ENCODE results near the gene FRS3. TPM values are rescaled to one million over a fixed set of nuclear protein-coding genes. Genes with fewer than 3 reads are reported as not detected.
"Not testable (repeated sequence)": the region's sequence is repeated elsewhere in the genome, so short reads cannot be mapped to it uniquely, and the experiment has no call there.

FRS3 gene
- total RNA-seq, 1 donor from 2014 or later, result 6.7 TPM

DNA sequence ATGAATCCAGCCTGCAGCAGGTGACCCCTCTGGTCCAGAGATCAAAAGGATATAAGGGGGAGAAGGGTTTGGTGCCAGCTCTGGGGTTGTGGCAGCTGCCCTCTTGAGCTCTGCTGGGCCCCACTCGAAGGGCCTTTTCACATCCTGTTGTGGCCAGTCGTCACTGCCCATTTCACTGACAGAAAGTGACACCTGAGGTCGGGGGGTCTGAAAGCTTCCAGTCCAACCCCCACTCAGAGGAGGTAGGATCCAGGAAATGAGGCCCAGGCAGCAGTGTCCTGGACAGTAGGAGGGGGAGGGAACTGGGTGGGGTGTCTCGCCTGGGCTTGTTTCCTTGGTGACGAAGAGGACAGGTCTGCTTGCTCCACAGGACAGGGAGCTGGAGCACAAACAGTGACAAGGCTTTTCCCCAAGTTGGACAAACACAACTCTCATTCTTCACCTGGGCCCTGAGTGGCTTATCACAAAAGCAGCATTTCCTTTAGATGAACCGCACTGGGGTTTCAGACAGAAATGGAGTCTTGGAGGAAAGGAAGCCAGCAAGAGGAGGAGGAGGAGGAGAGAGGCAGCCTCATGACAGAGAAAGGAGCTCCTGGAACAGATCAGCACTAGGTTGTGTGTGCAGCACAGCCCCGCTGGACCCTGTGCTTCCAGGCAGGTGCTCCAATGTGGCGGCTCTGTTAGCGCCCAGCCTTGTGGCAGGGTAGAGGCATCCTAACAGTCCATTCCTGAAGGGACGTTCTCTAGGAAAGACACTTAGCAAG lies 11.0 kb downstream of the FRS3 start:
- DNase-seq, result no peak

DNA sequence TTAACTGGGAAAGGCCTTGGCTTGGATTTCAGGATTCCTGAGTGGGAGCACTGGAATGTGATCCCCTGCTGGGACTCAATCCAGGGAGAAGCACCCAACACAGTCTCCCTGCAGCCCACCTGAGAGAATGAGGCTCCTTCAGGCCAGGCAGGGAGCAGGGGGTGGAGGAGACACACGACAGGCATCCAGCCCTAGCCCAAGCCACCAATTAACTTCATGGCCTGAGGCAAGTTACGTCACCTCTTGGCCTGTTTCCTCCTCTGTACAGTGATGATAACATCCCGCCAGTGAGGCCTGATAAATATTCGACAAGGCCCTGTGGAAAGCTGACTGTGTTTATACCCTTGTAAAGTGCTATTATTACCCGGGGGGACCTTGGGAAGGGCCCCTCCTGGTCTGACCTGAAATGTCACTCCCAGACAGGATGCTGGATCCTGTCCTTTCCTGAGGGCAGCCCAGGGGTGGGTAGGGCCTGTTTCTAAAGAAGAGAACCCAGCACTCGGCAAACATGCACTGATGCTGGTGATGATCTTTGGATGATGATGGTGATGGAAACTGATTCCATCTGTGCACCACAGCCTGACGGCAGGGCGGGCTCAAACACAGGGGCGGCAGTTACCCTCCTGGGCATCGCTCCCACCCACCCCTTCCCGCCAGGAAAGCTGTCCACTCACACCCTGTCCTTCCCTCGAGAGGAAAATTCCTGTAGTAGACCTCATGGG lies 12.4 kb downstream of the FRS3 start:
- no peak for DNase-seq

DNA sequence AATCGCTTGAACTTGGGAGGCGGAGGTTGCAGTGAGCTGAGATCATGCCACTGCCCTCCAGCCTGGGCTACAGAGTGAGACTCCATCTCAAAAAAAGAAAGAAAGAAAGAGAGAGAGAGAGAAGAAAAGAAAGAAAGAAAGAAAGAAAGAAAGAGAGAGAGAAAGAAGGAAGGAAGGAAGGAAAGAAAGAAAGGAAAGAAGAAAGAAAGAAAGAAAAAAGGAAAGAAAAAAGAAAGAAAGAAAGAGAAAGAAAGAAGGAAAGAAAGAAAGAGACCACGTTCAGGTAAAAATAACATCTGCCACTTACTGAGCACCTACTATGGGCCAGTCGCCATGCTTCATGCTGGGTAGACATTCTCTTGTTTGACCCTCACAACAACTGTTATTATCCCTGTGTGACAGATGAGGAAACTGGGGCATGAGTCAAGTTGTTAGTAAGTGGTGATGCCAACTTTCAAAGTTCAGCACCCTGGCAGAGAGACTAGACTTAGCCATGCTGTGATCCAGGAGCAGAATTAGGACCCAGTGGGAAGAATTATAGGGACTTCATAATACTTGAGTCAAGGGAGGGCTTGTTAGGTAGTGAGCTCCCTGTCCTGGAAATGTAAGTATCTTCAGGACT lies 13.5 kb downstream of the FRS3 start:
- not testable (repeated sequence) for DNase-seq

DNA sequence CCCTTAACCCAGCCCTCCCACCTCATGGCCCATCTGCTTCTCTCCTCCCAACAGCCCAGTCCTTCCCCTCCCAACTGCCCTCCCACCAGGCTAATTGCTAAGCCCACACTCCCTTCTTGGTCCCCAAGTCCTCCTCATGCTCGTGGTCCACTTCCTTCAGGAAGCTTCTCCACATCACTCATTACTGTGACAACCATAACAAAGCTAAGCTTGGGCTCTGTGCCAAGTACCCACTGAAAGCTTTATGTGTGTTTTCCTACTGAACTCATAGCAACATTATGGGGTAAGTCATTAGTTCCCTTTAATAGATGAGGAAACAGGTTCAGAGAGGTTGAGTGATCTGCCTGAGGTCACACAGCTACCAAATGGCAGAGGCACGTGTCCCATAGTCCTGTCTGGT lies 16.2 kb downstream of the FRS3 start:
- no peak for DNase-seq

DNA sequence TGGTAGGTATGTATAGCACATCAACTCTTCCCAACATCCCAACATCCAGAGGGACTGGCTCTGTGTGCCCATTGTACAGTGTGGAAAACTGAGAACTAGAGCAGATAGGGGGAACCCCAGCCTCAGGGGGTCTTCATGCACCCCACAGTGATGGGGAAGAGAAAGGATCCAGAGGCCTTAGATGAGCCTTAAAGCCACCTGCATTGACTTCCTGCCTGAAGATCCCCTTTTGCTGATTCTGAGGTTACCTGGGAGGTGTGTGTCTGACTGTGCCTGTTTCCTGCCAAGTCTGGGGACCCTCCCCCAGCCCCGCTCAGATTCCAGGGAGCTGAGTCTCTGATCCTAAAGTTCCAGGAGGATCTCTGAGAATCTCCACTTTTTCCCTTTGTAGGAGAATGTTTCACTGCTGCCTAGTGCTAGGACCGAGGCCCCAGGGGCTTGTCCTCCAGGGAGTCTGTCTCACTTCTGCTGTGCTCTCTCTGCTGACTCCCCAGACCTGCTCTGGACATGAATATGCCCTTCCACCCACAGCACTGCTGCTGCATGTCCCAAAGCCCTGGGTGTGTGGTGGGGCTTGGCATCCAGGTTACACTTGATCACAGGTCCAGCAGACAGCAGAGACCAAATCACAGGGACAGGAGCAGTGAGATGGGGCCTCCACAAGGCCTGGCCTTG lies 19.7 kb downstream of the FRS3 start:
- DNase-seq, result no peak

DNA sequence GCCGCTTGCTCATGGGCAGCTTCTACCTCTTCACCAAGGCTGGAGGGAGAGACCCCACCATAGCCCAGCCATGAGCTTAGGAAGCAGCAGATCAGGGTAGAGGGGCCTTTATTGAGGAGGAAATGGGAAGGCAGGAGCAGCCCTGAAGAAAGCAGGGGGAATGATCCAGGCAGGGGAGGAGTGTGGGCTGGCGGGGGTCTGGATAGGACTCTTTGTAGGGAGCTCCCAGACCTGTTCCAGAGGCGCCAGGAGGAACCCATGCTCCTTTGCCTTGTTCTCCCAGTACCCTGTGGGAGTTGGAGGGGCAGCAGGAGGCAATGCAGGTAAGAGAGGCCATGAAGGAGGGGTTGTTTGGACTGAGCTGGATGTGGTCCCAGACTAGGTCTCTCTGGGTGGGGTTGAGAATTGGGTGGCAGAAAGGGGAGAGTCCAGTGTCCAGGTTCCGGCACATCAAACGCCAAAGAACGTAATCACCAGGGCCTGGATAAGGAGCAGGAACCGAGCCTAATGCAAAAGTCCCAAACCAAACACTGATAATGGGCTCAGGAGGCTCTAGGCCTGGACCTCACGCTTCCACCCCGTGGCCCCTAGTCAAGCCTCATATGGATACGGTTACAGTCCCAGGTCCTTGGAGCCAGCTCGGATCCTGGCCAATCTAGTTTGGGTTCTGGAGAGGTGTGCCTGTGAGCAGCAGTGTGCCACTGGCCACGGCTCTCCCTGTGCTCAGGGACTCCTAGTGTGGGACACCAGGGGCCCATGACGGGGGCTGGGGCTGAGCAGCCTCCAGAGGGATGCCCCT lies 20.4 kb downstream of the FRS3 start:
- no peak for DNase-seq

DNA sequence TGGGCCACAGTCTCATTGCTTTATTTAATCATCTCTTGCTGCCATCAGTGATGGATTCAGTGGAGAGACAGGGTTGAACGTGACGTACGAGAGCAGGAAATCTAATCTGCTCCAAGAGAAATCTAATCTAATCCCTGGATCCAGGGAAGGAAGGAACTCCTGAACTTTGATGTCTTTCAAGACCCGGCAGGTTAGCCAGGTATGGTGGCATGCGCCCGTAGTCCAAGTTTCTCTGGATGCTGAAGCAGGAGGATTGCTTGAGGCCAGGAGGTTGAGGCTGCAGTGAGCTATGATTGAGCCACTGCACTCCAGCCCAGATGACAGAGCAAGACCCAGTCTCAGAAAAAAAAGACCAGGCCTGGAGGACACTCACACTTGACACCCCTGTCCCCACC lies 21.1 kb downstream of the FRS3 start:
- no peak for DNase-seq

DNA sequence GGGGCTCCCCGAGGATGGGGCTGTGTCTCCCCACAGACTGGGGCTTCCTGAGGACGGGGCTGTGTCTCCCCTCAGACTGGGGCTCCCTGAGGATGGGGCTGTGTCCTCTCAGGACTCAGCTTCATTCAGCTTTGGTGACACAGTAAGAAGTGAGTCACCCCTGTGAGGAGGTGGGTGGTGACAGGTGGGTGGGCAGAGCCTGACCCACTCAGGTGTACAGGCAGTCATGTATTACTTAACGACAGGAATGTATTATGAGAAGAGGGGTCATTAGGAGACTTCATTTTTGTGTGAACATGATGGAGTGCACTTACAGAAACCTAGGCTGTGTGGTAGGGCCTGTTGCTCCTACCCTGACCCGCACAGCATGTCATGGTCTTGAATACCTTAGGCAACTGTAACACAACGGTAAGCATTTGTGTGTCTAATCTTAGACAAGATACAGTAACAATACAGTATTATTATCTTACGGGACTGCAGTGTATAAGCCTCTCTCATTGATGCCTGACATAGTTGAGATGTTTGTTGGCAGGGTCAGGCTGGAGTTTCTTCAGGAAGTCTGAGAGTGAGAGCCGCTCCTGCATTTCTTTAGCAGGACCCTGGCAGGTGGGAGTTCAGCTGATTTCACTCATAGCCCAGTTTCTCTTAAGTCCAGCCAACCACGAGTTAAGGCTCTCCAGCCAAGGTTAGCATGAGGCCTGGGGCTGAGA lies 21.6 kb downstream of the FRS3 start:
- no peak for DNase-seq

DNA sequence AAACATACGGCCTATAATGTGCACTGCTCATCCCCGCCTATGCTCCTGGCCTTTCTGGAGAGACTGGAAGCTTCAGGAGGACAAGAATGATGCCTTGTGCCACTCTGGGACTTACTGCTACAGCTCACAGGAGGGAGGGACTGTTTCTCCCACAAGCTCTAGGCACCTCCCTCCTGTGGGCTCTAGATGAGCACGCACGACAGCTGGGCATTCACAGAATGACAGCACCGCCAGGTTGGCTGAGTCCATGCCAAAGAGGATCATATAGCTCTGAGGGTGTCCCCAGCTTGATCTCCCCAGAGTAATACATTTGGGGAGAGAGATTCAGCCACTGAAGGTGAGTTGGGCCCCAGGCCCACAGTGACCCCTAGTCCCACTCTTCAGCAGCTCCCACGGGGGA lies 22.4 kb downstream of the FRS3 start:
- no peak for DNase-seq

DNA sequence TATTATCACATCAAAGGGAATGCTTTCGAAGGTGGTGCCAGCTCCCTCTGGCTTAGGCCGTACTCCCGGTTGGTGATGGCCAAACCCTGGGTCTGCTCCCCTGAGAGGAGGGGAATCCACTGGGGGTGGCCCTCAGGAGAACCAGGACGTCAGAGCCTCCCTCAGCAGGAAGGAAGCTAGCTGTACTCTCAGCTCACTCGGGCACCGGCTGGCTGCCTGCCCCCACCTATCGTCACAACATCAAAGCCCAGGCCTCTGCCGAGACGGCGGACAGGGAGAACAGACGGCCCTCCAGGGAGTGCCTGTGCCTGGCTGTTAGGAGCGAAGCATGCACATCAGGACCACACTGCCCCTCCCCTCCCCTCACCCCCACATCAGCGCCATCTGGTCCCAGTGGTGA lies 23.3 kb downstream of the FRS3 start:
- no peak for DNase-seq

DNA sequence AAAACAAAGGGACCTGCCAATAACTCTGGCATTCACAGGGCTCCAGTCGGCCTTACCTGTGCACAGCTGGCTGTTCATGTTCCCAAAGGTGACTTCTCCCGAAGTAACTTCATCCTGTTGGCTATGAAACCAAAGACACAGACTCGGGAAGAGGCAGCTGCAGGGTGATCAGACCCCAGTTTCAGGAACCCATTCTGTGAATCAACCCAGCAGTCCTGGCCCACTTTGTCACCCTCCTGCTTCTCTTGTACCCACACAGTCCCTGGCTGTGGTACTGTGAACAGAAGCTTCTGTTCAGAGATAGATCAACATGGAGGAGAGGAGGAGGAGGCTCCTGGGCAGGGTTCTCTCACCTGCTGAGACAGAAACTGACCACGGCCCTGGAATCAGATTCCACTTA lies 23.8 kb downstream of the FRS3 start:
- DNase-seq, result no peak

DNA sequence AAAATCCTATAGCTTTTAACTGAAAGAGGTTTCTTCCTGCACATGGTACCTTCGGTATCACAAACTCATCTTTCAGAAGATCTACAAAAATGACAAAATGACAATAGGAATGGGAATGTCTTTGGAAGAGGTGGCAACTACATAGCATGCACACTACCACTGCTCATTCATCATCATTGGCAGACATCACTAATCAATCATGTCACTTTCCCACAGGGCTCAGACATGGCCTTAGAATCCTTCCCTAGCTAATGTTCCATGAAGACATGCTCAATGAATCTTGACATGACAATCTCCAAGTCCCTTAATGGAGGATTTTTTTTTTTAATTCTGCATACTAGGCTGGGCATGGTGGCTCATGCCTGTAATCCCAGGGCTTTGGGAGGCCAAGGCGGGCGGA lies 29.3 kb downstream of the FRS3 start:
- no peak for DNase-seq

DNA sequence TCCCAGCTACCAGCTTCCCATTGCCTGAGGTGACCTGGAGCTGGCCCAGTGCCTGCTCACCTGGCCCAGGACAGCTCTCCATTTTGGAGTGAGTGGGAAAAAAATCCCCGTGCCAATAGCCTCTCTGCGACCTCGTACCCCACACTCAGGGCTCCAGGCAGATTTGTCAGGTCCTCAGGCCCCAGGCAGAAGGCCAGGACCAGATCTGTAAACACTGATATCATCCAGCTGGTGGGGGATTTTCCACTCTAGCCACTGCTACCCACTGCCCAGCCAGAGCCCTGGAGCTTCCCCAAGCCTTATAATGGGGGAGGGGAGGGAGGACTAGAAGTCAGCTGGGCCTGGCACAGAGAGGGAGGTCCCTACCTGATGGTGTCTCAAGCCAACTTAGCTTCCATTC lies 31.2 kb downstream of the FRS3 start:
- no peak for DNase-seq

DNA sequence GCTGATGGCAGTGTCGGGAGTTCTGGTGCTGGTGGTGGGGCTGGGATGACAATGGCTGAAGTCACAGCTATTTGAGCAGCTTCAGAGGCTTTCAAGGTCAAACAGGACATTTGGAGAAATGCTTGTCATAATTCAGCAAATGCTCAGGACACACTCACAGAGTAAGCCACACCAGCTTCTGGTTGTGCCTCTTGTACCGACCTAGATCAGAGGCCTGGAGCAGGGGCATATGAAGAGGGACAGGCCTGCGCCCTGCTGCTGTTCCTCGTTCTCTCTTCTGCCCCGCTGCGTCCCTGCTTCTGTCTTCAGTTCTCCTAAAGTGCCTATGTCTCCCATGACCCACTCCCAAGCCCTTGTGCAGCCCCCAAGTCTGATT lies 31.6 kb downstream of the FRS3 start:
- DNase-seq, result no peak

DNA sequence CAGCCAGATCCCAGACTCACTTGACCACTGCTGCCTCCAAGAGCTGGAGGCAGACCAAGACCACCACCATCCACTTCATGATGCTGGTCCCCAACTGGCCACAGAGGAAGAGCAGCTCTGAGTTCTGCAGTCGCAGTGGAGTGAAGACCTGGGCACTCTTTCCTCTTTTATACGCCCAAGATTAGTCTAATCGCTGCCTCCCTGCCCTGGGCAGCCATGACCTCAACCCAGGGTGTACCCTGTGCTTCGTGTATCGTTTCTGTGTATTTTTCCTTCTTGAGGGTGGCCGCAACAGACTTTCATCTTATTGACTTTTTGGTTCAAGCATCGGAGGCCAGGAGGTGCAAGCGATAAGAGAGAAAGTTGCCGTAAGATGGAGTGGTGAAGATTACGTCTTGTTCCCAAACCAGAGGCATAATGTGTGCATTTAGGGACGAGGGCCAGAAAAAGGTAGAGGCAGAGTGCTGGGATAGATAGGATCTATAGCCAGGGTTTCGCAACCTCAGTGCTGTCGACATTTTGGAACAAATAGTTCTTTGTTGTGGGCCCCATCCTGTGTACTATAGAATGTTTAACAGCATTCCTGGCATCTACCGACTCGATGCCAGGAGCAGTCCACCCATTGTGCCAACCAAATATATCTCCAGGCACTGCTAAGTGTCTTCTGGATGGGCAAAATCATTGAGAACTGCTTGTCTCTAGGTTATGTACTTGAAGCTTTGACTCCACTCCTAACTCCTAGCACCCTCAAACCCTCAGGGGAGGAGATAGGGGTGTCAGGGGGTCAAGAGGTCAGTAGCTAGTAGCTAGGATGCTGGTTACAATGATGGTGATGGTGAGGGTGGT lies 32.2 kb downstream of the FRS3 start, which contains the start of gene PGC:
TSS of gene PGC (minus strand) at position 142 of the 846 bp plus-strand sequence. CDS start at position 79, 63 bp downstream.
- no peak for DNase-seq

DNA sequence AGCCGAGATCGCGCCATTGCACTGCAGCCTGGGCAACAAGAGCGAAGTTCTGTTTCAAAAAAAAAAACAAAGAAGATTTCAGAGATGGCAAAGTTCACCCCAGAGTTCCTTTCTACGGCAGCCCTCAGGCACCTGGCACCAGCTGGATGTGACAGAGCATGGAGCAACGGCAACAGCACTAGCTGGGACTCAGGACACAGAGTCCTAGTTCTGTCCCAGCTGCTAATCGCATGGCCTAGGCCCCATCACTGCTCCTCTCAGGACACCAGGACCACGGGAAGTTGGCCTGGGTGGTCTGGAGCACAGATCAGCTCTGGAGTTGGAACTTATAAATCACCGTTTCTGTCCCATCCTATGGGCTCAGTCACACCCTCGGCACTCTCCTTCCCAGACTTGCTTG lies 33.6 kb downstream of the FRS3 start:
- no peak for DNase-seq

DNA sequence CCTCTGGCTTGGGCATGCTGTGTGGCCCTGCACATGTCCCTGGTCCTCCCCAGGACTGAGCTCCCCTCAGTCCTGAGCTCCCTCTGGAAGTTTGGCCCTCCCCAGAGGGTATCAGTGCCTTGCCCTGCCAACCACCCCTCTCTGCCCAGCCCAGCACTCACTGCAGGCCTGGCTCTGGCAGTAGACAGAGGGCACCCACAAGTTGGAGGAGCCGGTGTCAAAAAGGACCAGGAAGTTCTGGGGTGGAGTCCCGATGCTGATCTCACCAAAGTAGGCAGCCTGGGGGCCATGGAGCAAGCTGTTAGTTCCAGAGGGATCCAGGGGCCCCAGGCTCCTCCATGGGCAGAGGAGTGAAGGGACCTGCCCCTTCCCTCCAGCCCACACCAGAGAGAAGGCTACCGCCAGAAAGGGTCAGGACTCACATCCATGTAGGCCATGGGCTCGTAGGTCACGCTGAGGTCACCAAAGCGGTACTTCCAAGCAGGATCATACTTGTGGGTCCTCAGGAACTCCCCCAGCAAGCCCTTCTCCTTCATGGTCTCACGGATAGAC lies 35.4 kb downstream of the FRS3 start:
- DNase-seq, result no peak

DNA sequence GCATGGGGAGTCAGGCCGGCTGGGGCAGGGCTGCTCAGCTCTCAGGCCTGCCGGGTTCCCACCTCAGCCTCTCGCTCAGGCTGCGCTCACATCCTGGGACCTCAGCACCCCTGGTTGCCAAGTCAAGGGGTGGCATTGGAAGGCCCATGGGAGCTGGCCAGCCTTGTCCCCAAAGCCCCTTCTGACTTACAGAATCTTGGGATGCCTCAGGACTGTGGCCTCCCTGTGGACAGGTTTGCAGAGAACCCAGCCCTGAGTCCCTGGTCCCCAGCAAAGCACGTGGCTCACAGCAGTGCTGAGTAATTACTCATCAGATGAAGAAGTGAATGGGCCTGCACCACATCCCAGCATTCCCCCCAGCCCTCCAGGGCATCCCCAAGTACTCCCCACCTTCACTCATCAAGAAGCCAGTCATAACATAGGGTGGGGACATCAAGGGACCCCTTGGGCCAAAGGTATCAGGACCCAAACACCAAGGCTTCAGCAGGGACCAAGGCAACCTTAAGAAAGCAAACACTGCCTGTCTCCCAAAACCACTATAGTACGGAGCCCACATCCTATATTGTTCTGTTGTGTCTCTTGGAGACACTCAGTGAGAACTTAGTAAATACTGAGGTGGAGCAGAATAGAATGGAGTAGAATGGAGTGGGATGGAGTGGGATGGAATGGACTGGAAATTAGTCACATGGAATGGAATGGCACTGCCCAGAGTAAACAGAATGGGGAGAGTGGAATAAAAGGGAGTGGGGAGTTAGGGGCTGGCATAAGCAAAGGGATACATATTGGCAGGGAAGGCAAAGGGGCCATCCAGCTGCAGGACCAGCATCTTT lies 36.1 kb downstream of the FRS3 start:
- no peak for DNase-seq
